NOMO-1 (cell line): ENCODE data around the gene CFAP299.

Experiments used
- DNase-seq, 2 experiments: peaks; one replicate each; lab custom pipeline; 2025; ENCODE audit not compliant: unreplicated experiment in 2 of 2; lab: John Stamatoyannopoulos, UW

Gene CFAP299

DNA sequence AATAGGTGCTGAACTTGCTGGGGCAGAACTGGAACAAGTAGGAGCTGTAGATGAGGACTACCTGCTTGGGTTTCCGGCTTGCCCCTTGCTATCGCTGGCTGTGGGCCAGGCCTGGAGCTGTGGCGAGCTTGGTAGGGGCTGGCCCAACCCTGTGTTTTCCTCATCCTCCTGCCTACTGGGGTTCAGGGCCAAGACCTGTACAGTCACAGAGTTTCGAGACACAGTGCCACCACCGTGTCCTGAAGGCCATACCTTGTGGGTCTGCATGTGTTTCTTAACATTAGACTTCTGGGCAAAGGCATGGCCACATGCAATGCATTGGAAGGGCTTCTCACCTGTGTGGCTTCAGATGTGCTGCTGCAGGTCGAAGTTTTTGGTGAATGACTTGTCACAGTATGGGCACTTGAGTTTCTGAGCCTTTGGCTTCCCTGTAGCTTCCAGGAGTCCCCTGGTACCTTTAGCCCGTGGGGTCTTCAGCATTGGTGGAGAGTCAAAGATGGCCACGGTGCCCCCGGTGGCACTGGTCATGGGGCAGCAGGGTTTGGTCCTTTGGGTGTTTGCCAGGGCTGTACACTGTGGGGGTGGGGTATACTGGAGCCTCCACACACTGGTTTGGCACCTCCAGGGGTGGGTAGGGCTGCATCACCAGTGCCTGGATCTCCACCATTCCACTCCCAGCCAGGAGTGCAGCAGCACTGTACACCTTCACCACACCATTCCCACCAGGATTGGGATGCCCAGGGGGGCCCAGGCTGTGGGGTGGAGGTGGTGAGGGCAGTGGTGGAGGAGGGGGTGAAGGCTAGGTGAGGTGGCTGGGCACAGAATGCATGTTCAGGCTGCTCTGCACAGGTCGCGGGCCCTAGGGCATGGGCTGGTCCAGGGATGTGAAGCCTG lies 52.1 kb downstream of the CFAP299 start:
- no peak for DNase-seq

DNA sequence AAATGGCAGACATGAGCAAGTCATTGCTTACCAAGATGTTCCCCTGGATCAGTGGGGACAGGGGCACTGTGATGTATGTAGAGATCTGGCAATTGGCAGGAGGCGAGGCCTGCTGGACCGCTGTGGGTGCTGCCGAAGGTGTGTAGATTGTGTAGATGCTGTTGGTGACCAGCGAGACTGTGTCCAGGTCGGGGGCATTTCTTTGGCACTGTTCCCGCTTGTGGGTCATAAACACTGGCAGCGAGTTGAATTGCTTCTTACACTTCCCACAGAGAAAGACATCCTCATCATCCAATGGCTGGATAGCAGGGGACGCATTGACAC lies 52.7 kb downstream of the CFAP299 start:
- no peak for DNase-seq

DNA sequence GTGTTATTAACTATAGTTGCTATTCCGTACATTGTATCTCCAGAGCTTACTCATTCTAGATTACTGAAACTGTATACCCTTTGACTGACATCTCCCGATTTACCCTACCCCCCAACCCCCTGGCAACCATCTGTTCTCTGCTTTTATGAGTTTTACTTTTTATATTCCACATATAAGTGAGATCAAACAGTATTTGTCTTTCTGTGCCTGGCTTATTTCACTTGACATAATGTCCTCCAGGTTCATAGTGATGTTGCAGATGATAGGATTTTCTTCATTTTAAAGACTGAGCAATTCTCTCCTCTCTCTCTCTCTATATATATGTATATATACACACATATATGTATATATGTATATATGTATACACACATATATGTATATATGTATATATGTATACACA lies 54.6 kb downstream of the CFAP299 start:
- DNase-seq, result no peak

DNA sequence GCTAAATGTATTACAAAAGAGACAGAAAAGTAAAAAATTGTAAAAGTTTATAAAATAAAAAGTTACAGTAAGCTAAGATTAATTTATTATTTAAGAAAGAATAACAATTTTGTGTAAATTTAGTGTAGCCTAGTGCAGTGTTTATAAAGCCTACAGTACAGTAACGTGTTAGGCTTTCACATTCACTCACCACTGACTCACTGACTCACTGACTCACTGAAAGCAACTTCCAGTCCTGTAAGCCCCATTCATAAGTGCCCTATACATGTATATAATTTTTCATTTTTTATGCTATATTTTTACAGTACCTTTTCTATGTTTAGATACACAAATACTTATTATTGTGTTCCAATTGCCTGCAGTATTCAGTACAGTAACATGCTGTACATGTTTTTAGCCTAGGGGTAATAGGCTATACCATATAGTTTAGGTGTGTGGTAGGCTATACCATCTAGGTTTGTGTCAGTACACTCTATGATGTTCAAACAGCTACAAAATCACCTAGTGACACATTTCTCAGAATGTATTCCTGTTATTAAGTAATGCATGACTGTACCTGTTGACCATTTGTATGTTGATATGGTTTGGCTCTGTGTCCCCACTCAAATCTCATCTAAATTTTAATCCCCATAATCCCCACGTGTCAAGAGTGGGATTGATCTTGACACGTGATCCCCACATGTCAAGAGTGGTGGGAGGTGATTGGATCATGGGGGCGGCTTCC lies 57.9 kb downstream of the CFAP299 start:
- no peak for DNase-seq

DNA sequence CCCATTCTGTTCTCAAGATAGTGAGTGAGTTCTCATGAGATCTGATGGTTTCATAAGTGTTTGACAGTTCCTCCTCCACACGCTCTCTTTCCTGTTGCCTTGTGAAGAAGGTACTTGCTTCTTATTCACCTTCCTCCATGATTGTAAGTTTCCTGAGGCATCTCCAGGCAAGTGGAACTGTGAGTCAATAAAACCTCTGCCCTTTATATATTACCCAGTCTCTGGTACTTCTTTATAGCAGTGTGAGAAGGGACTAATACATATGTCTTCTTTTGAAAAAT lies 58.4 kb downstream of the CFAP299 start:
- no peak for DNase-seq

DNA sequence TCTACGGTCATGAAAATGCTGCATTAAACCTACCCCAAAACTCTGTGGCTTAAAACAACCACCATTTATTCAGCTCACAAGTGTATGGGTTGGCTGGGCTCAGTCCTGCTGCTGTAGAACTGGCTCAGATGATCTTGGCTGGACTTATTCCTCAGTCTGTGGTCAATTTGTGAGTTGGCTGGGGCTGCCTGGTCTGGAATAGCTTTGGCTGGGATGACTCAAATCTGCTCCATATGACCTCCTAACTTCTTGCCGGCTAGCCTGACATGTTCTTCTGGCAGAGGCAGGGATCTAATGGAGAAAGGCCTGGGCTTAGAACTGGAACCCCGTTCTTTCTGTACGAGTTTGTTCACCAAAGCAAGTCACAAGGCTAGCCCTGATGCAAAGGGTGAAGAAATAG lies 71.7 kb downstream of the CFAP299 start:
- DNase-seq, result no peak

DNA sequence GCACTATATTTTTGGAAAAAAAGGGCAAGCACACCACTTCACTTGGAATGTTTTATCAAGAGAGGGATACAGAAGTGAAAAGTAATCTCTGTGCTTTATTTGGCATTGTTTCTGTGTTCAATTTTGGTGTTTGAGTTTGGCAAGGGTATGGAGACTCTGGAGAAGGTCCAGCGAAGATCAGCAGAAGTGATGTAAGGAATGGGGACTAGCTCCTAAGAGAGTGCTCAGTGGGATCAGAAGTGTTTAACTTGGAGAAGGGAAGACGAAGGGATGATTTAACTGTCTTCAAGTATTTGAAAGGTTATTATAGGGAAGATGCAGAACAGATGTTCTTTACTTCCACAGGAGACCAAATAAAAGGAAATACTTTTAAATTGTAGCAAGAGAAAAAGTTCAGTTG lies 74.3 kb downstream of the CFAP299 start:
- DNase-seq, result no peak

DNA sequence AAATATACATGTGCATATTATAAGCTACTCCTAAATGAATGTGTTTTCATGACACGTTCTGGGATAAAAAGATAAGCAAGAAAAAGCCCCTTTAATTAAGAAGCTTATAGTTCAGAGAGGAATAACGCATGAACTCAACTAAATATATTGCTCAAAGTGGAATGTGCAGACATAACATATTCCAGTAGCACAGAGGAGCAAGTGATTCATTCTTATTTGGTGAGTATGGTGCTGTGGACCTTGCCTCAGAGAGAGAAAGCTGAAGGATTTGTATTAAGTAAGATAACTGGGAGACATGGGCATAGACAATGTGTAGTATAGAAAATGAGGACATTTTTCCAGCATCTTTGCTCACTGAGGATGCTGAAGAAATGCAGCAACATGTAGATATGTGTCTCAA lies 76.8 kb downstream of the CFAP299 start:
- no peak for DNase-seq

DNA sequence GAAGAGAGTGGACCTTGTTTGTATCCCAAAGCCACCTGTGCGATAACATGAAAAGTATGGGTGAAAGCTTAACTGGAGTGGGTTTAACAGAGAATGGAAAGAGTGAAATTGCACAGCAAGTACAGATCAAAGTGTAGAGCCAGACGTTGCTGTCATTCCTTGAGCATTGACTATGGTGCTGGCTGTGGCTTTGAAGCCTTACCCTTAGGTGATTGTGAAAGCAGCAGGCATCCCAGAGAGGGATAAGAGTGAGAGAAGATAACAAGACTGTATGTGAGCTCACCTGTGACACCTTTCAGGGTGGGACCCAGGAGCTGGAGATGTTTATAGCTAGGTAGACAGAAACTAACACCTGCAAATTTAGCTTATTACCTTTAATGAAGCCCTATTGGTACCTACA lies 77.6 kb downstream of the CFAP299 start:
- DNase-seq, result no peak

DNA sequence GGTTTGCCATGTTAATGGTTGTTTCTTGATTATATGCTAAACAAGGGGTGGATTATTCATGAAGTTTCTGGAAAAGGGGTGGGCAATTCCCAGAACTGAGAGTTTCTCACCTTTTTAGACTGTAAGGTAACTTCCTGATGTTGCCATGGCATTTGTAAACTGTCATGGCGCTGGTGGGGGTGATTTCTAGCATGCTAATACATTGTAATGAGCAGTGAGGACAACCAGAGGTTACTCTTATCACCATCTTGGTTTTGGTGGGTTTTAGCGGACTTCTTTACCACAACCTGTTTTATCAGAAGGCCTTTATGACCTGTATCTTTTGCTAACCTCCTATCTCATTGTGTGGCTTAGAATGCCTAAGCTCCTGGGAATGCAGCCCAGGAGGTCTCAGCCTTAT lies 81.5 kb downstream of the CFAP299 start:
- no peak for DNase-seq

DNA sequence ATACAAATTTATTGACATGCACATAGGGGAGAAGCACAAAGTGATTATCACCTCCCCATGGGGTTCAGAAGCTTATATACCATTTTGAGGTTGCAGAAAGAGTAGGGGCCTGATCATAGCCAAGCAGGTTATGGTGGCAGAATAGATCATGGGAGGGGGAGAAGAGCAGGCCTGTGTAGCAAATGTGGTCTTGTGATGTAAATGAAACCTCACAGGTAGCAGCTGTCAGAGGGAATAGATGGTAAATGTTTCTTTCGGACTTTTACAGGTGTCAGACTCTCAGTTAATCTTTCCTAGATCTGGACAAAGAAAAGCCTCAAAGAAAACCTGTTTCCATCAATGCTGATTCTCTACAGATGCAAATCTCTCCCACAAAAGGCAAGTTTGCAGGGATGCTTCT lies 84.4 kb downstream of the CFAP299 start:
- DNase-seq, result no peak

DNA sequence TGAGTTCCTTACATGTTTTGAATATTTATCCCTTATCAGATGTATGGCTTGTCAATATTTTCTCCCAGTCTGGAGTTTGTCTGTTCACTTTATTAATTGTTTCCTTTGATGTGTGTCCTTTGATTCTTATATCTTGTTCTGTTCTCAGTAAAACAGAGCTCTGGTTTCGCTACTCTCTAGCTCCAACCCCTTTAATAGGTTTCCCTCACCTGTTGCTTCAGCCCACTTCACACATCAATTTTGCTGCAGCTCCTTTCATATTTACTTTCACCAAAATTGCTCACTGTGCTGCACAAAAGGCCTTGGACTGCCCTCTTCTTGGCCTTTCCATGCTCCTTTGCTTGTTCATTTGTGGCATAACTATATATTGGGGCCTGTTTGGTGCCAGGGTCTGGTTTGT lies 85.1 kb downstream of the CFAP299 start:
- no peak for DNase-seq

DNA sequence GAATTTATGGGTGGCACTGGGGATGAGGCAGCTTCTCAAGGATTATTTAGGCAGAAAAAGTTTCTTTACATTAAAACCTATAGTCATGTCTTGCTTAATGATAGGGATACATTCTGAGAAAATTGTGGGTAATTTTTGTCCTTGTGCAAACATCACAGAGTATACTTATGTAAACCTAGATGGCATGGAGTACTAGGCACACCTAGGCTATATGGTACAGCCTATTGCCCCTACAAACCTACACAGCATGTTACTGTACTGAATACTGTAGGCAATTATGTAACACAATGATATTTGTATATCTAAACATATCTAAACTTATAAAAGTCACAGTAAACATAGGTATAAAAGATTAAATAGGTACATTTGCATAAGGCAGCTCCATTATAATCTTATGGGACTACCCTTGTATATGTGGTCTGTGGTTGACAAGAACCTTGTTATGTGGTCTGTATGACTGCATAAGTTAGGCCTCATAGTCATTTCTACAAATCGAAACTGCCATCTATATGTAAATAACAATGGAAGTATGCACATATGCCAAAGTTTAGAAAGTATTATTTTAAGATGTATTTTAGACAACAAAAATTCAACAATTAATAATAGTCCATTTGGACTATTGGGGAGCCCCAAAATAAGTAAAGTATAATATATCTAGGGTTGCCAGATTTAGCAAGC lies 87.3 kb downstream of the CFAP299 start:
- no peak for DNase-seq

DNA sequence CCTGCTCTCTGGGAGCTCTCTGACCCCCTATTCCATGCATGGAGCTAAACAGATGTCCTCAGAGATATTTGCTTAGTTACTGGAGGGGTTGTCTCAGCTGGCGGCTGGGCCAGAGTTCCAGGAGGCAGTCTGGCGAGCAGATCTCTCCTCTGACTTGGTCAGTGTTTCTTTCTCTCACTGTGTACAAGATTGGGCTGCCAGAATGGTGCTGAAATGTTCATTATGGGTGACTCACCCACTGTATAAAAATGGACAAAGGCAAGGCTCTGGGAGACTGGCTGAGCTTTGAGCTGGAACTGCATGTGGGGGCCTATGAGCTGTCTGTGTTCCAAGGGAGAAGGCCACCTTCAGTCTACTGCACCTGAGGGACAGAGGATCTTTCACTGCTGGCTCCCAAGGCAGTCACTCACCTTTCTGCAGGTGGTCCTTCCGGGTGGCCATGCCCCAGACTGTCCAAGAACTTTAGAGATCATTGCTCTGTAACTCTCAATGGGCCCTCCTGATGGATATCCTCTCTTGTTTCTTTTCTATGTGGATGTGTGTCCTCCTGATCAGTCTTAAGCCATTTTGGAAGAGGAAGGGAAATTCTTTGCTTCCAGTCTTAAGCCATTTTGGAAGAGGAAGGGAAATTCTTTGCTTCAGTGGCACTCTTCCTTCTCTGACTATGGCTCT lies 88.2 kb downstream of the CFAP299 start:
- no peak for DNase-seq

DNA sequence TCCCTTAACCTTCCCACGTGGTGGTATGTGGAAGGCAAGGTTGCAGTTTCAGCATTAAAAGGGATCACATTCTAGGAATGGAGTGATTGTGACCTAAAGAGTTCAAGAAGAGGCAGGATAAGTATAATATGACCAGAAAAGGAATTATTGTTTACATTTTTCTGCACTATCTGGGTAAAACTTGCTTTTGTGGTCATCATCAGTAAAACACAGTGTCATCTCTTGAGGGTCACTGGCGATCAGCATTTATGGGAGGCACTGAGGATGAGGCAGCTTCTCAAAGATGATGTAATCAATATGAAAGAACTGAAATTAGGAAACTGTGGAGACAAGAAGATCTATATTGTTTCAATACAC lies 88.7 kb downstream of the CFAP299 start:
- no peak for DNase-seq

DNA sequence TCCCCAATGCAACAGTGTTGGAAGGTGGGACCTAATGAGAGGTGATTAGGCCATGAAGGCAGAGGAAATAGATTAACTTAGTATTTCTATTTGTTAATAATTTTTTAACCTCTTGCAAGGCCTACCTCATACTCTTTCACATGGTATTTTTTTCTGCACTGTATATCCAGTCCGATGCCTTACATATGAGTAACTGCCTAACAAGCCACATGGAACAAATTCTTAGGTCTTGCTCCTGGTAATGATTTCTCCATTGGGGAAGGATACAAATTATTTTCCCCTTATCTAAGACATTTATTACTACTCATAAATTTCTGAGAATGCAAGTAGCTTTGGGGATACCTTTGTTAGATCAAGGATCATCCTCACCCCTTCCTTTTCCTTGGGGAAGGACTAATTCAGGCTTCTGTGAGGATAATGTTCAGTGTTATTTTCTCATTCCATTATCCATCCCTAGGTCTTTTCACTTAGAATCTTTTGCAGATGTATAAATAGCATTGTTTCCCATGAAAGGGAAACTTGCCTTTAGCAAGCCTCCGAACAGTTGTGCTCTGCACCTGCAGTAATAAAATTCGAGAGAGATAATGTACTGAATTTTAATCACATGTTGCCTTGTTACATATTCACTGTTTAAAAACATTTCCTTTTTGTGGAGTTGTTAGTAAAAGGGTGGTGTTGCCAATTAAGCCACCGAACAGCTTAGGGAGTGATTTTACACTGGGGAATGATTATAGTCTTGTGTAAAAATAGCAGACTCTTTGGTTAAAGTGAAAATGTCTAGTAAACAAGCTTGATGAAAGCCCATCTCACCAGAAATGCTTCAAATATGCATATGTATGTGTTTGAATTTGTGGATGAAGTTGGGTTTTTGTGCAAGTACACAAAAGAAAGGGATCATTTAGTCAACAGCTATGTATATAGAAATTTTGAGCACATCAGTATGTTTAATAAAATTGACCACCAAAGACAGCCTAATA lies 89.9 kb downstream of the CFAP299 start:
- DNase-seq, result no peak

DNA sequence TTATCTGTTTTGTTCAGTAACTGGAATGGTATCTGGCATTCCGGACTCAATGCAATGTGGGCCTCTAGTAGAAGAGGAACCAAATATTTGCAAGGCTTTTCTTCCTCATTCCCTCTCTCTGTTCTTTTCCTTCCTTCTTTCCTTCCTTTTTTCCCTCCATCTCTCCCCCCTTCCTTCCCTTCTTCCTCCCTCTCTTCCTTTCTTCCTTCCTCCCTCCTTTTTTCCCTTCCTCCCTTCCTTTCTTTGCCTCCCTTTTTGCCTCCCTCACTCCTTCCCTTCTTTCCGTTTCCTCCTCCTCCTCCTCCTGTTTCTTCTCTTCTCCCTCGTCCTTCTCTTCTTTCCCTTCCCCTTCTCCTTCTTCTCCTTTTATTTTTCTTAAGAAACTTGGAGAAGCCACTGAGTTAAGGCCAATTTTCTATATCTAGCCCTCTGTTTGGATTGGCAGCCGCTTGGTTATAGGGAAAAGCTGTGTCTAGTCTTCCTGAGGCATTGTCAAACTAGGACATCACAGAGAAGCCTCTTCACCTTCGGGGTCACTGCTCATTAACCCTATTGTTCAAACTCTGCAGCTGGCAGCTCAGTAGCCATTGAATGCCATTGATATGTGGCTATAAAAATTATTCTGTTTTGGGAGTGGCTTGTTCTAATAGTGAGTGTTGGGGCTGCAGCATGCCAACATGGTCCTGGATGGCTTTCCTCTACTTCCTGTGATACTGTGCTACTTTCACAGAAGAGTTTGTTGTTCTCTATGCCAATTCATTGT lies 95.9 kb downstream of the CFAP299 start:
- no peak for DNase-seq

DNA sequence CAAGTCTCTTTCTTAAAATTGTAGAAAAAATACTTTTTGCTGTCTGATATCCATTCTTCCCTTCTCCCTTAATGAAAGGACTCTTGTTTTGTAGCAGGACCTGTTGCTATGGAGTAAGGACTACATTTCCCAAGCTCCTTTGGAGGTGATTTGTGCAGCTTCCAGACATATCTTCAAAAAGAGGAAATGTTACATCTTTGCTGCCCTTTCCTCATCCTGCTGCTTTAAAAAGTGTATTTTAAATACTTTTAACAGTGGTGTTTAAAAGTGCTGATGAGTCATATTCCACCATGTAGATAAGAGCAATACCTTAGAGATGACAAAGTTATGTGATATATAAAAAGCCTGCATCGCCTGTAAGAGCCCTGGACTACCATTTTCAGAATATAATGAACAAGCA lies 98.7 kb downstream of the CFAP299 start:
- no peak for DNase-seq

DNA sequence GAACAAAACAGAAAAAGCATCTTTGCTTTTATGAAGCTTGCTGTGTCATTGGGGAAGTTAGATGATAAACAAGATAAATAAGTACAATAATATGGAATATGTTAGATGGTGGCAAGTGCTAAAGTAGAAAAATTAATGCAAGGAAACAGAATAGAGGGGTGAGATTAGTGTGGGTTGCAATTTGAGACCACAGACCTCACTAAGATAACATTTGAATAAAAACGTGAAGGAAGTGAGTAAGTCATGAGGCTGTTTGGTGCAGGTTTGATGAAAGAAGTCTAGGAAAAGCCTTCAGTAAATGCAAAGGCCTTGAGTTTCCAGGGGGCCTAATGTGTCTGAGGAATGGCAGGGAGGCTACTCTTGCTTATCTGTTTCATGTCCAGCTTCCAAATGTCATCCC lies 102.5 kb downstream of the CFAP299 start:
- DNase-seq, result no peak
